Spleen (tissue), 11 donors: ENCODE measurements around the gene BATF2. TPM values are rescaled to one million over a fixed set of nuclear protein-coding genes. Genes with fewer than 3 reads are reported as not detected.

Source experiments
- DNase-seq: peaks from one replicate; pipeline ENCODE4 v3.0.0-alpha.2; 2020
- H3K27ac ChIP-seq, 8 donors: fragments of 200-600 bp; sonication (generic) in 7 of 8; 1 replicate in 4 of 8; 2 replicates in 4 of 8; pipeline versions ENCODE4 v1.5.0 to v1.8.0; 2016 to 2021; ENCODE audit warnings: inconsistent platforms in 4 of 8, mild to moderate bottlenecking in 4 of 8, moderate library complexity in 1 of 8
- H3K27me3 ChIP-seq, 7 donors: fragments of 200-600 bp; sonication (generic) in 6 of 7; replicated peaks in 1 of 7; 1 replicate in 4 of 7; 2 replicates in 3 of 7; pipeline versions ENCODE4 v1.5.0 to v1.8.0; 2016 to 2021; ENCODE audit warnings: inconsistent platforms in 3 of 7, mild to moderate bottlenecking in 1 of 7
- H3K36me3 ChIP-seq, 6 donors: fragments of 200-600 bp; sonication (generic) in 5 of 6; 1 replicate in 4 of 6; 2 replicates in 2 of 6; pipeline versions ENCODE4 v1.5.0 to v1.8.0; 2016 to 2021; ENCODE audit warnings: inconsistent platforms in 2 of 6
- H3K4me1 ChIP-seq, 6 donors: fragments of 200-600 bp; sonication (generic) in 5 of 6; 1 replicate in 3 of 6; 2 replicates in 3 of 6; pipeline versions ENCODE4 v1.5.0 to v1.8.0; 2016 to 2021; ENCODE audit warnings: inconsistent platforms in 3 of 6
- H3K4me3 ChIP-seq, 8 donors: fragments of 200-600 bp; sonication (generic) in 7 of 8; 1 replicate in 4 of 8; 2 replicates in 4 of 8; pipeline versions ENCODE4 v1.5.0 to v1.8.0; 2016 to 2021; ENCODE audit warnings: inconsistent platforms in 4 of 8, mild to moderate bottlenecking in 4 of 8, moderate library complexity in 2 of 8
- H3K9me3 ChIP-seq, 8 donors: fragments of 200-600 bp; sonication (generic) in 7 of 8; 1 replicate in 4 of 8; 2 replicates in 4 of 8; pipeline versions ENCODE4 v1.5.0 to v1.8.0; 2016 to 2021; ENCODE audit warnings: inconsistent platforms in 4 of 8
- POLR2A ChIP-seq, 3 donors: fragments of 450-650 bp; IDR thresholded peaks; one replicate each; pipeline ENCODE4 v1.5.1; 2017; ENCODE audit warnings: antibody characterized with exemption in 3 of 3, mild to moderate bottlenecking in 1 of 3
- POLR2AphosphoS5 ChIP-seq, 3 donors: sonication (generic); formaldehyde crosslinking; IDR thresholded peaks; one replicate each; pipeline ENCODE4 v1.5.1; 2017; ENCODE audit warnings: antibody characterized with exemption in 3 of 3
- WGBS, 5 donors: extraction: QIAGEN DNeasy Blood & Tissue Kit in 3 of 5; methylation state at CpG; one replicate each; pipeline versions ENCODE4 v1.1.5 to v1.1.7; 2013 to 2018; 5-methylcytosine and 5-hydroxymethylcytosine counted together
- intact Hi-C: fragments of 100-400 bp; cut with DNase I; formaldehyde crosslinking; loops from one replicate; pipeline ENCODE4 v1.15.0; 2023; ENCODE audit warnings: low total_unique reads
- polyA plus RNA-seq, 3 donors: library from polyadenylated mRNA; stranded (reverse); fragments of 200-250 nt; gene quantifications; one replicate each; pipeline ENCODE4 v1.2.1, GENCODE V29; 2013
- total RNA-seq, 7 donors: library from RNA; depleted of rRNA in 3 of 7; stranded (reverse); fragments of >200 nt in 3 of 7; fragmentation: NEBNext Ultra II Directional in 4 of 7; extraction: Animal tissue kit (Norgen Biotek cat#: 25700) in 4 of 7; gene quantifications; one replicate each; pipeline versions ENCODE4 v1.1.0 to v1.2.1, GENCODE V29; 2016 to 2021
- TF ChIP-seq, protein P1 (sequence below), 11 experiments: fragments of 200-600 bp in 7 of 11; fragments of 450-650 bp in 4 of 11; sonication (generic) in 4 of 11; IDR thresholded peaks in 8 of 11; conservative IDR thresholded peaks in 3 of 11; 1 replicate in 7 of 11; 2 replicates in 4 of 11; pipeline versions ENCODE4 v1.4.0 to v1.8.0; 2016 to 2021; ENCODE audit warnings: antibody characterized with exemption in 11 of 11, inconsistent platforms in 4 of 11, mild to moderate bottlenecking in 1 of 11
- donor health status: healthy with polysubstance abuse.
- donor health status: DM: no; HTN: no; CAD: no; lungs with moderate emphysema.
- donor health status: DM: no; HTN: no; CAD: no.
- donor health status: Bipolar disorder and iron deficiency.
- donor health status: healthy.
- donor health status: DM: no; HTN: no; CAD: no.
- donor health status: DM: yes; HTN: yes; CAD: no.

Gene BATF2
- total and polyA plus RNA-seq, 10 donors = 4.3 to 23.1 (median 16.0) TPM

DNA sequence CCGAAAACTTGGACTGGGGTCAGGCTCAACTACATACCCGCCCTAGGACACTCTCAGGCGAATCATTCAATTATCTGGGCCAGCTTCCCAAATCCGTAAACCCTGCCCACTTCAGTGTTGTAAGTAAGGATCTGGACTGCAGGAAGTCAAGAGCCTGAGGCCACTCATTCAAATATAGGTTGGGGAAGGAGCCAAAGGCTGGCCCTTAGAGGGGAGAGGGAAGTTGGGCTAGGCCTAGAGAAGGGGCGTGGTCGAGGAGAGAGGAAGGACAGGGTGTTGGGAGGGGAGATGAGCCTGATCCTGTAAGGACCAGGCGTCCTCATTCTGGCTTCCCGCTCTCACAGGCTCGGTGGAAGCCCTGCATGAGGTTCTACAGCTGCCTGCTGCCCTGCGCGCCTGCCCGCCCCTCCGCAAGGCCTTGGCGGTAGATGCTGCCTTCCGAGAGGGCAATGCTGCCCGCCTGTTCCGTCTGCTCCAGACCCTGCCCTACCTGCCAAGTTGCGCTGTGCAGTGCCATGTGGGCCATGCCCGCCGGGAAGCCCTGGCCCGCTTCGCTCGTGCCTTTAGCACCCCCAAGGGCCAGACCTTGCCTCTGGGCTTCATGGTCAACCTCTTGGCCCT, 47.2 kb upstream of the BATF2 start:
- WGBS, 5 donors = 72 to 90% (median 73%) methylated on average over 14 to 23 of the region's 23 CpGs

GRCh38 chr11:65042891-65043290, 46.1 kb upstream of the BATF2 start:
- TF ChIP-seq POLR2AphosphoS5 (IDR thresholded peaks at IDR 0.05) = no peak
- TF ChIP-seq POLR2A (IDR thresholded peaks at IDR 0.05) = no peak
- TF ChIP-seq, protein P1, sequence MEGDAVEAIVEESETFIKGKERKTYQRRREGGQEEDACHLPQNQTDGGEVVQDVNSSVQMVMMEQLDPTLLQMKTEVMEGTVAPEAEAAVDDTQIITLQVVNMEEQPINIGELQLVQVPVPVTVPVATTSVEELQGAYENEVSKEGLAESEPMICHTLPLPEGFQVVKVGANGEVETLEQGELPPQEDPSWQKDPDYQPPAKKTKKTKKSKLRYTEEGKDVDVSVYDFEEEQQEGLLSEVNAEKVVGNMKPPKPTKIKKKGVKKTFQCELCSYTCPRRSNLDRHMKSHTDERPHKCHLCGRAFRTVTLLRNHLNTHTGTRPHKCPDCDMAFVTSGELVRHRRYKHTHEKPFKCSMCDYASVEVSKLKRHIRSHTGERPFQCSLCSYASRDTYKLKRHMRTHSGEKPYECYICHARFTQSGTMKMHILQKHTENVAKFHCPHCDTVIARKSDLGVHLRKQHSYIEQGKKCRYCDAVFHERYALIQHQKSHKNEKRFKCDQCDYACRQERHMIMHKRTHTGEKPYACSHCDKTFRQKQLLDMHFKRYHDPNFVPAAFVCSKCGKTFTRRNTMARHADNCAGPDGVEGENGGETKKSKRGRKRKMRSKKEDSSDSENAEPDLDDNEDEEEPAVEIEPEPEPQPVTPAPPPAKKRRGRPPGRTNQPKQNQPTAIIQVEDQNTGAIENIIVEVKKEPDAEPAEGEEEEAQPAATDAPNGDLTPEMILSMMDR (IDR thresholded peaks at IDR 0.05 in 8 of 11, conservative IDR thresholded peaks at IDR 0.05 in 3 of 11) = no peak
- H3K27ac ChIP-seq = no peak overlapping the region
- H3K4me1 ChIP-seq = peaks cover 7 to 80% (median 54%) of the 10 kb centered on the region in 6 donors
- no peak for DNase-seq
- no peaks in the 10 kb centered on the region for H3K27me3 ChIP-seq
- WGBS, 5 donors = 85 to 94% (median 87%) methylated on average over 6 of the region's 6 CpGs
- intact Hi-C loops = no loop called here
- H3K4me3 ChIP-seq = no peak overlapping the region
- no peaks in the 10 kb centered on the region for H3K9me3 ChIP-seq
- H3K36me3 ChIP-seq = peaks cover 0 to 43% (median 15%) of the 10 kb centered on the region in 6 donors

More for the DNA sequence above, 47.2 kb upstream of the BATF2 start:
- no peaks in the 10 kb centered on the region for H3K9me3 ChIP-seq
- DNase-seq = peak; percentile 78
- intact Hi-C loops = no loop called here
- H3K36me3 ChIP-seq = peaks cover 0 to 34% (median 9%) of the 10 kb centered on the region in 6 donors
- peaks cover 7 to 88% (median 60%) of the 10 kb centered on the region in 6 donors for H3K4me1 ChIP-seq
- no peaks in the 10 kb centered on the region for H3K27me3 ChIP-seq
- H3K27ac ChIP-seq = peak overlapping the region in 5 of 8 donors; percentile 30 to 56 (median 39)
- peak in 1 of 3 donors; percentile 21 for TF ChIP-seq POLR2AphosphoS5 (IDR thresholded peaks at IDR 0.05)
- TF ChIP-seq POLR2A (IDR thresholded peaks at IDR 0.05) = no peak
- H3K4me3 ChIP-seq = no peak overlapping the region

DNA sequence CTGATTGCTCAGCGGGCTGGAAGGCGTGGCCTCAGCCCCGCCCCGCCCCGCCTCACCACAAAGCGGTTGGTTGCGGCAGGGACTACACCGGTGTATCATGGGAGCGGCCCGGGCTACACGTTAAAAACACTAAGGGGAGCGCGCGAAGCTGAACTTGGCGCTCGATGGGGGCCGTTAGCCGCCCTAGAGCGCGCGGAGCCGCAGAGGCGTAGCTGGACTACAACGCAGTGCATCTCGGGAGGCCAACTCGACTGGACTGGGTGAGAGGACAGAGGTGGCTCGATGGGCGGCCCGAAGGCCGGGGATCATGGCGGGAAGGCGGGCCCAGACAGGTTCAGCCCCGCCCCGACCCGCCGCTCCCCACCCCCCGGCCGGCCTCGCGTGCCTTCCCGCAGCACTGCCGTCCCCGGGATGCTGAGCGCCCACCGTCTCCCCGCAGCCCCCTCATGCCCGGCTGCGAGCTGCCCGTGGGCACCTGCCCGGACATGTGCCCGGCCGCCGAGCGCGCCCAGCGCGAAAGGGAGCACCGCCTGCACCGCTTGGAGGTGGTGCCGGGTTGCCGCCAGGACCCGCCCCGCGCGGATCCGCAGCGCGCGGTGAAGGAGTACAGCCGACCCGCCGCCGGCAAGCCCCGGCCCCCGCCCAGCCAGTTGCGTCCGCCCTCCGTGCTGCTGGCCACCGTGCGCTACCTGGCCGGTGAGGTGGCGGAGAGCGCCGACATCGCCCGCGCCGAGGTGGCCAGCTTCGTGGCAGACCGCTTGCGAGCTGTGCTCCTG, 44.3 kb upstream of the BATF2 start, which contains the start of gene SAC3D1:
Gene SAC3D1 (plus strand): TSS at position 364 of the 776 bp plus-strand sequence. CDS start 83 bp downstream, at position 447.
- TF ChIP-seq POLR2AphosphoS5 (IDR thresholded peaks at IDR 0.05) = peak; percentile 84 to 89 (median 86)
- no peak for TF ChIP-seq POLR2A (IDR thresholded peaks at IDR 0.05)
- TF ChIP-seq, protein P1 (IDR thresholded peaks at IDR 0.05 in 8 of 11, conservative IDR thresholded peaks at IDR 0.05 in 3 of 11) = peak in 1 of 11 experiments; percentile 31
- Histone ChIP-seq H3K4me1 (peaks cover 7 to 62% (median 40%) of the 10 kb centered on the region in 6 donors), H3K27me3 (no peaks in the 10 kb centered on the region), H3K4me3 (peak within 1 kb of the TSS; percentile 77 to 98 (median 93)), H3K36me3 (peaks cover 0 to 59% (median 30%) of the 10 kb centered on the region in 6 donors), H3K27ac (peak within 1 kb of the TSS; percentile 91 to 97 (median 94)), H3K9me3 (no peaks in the 10 kb centered on the region)
- intact Hi-C loops = no loop called here
- DNase-seq = peak; percentile 97
- 0 to 1% (median 0%) methylated on average over 2 to 91 of the region's 91 CpGs for WGBS, 5 donors

- DNase-seq = no peak
- intact Hi-C loops = no loop called here
- Histone ChIP-seq H3K36me3 (peaks cover 3 to 59% (median 36%) of the 10 kb centered on the region in 6 donors), H3K4me3 (peak overlapping the region; percentile 77 to 98 (median 93)), H3K9me3 (no peaks in the 10 kb centered on the region), H3K27me3 (no peaks in the 10 kb centered on the region), H3K27ac (peak overlapping the region; percentile 91 to 97 (median 94)), H3K4me1 (peaks cover 7 to 56% (median 40%) of the 10 kb centered on the region in 6 donors)
- TF ChIP-seq POLR2A (IDR thresholded peaks at IDR 0.05) (peak in 1 of 3 donors; percentile 3), POLR2AphosphoS5 (IDR thresholded peaks at IDR 0.05) (no peak)
- TF ChIP-seq, protein P1 (IDR thresholded peaks at IDR 0.05 in 8 of 11, conservative IDR thresholded peaks at IDR 0.05 in 3 of 11) = no peak
- 21 to 29% (median 25%) methylated on average over 6 to 7 of the region's 7 CpGs for WGBS, 5 donors
Measured at GRCh38 chr11:65040520-65040846, 43.7 kb upstream of the BATF2 start.
